Measurements from ENCODE around the gene LRMDA.

- TF ChIP-seq CTCF (IDR thresholded peaks at IDR 0.05; ENCODE audit: low read depth, low read length) (no peak), EZH2phosphoT487 (IDR thresholded peaks at IDR 0.05; ENCODE audit: low read depth) (no peak)
These were observed 233.5 kb downstream of the LRMDA start for GRCh38 chr10:75664968-75665367.

Measured in OCI-LY3 (cell line).